HepG2 (cell line): ENCODE data around the gene CCNQ. TPM values are rescaled to one million over a fixed set of nuclear protein-coding genes. Genes with fewer than 3 reads are reported as not detected.

ENCODE experiments used
- ARNTL ChIP-seq: sonication (generic); formaldehyde crosslinking; IDR thresholded peaks from 2 replicates; pipeline ENCODE4 v1.4.0; 2020; ENCODE audit warnings: mild to moderate bottlenecking, missing genetic modification reagents
- BATF2 ChIP-seq: sonication (generic); formaldehyde crosslinking; IDR thresholded peaks from 2 replicates; pipeline ENCODE4 v1.8.0; 2022; ENCODE audit warnings: mild to moderate bottlenecking, missing genetic modification reagents, moderate library complexity
- CENPBD1 ChIP-seq: sonication (generic); formaldehyde crosslinking; IDR thresholded peaks from 2 replicates; pipeline ENCODE4 v1.8.0; 2022; ENCODE audit warnings: missing genetic modification reagents, low read depth, mild to moderate bottlenecking, borderline replicate concordance
- ELK4 ChIP-seq: sonication (generic); formaldehyde crosslinking; IDR thresholded peaks from 2 replicates; pipeline ENCODE4 v1.9.0; 2021; ENCODE audit warnings: missing genetic modification reagents, borderline replicate concordance
- ETV5 ChIP-seq: IDR thresholded peaks from 2 replicates; pipeline ENCODE4 v1.6.1; 2018; ENCODE audit warnings: missing biosample characterization, missing genetic modification reagents, inconsistent platforms, borderline replicate concordance
- JDP2 ChIP-seq: sonication (generic); formaldehyde crosslinking; IDR thresholded peaks from 2 replicates; pipeline ENCODE4 v1.8.1; 2022; ENCODE audit warnings: missing genetic modification reagents, borderline replicate concordance
- KDM4B ChIP-seq: sonication (generic); formaldehyde crosslinking; IDR thresholded peaks from 2 replicates; pipeline ENCODE4 v1.4.0; 2020; ENCODE audit warnings: missing genetic modification reagents
- MTF2 ChIP-seq: sonication (generic); formaldehyde crosslinking; IDR thresholded peaks from 2 replicates; pipeline ENCODE4 v1.5.0; 2020; ENCODE audit warnings: missing genetic modification reagents, borderline replicate concordance
- NR0B2 ChIP-seq: sonication (generic); formaldehyde crosslinking; IDR thresholded peaks from 2 replicates; pipeline ENCODE4 v1.4.0; 2020; ENCODE audit warnings: mild to moderate bottlenecking, missing genetic modification reagents
- POGZ ChIP-seq: sonication (generic); formaldehyde crosslinking; IDR thresholded peaks from 2 replicates; pipeline ENCODE4 v1.4.0; 2020; ENCODE audit warnings: mild to moderate bottlenecking, missing genetic modification reagents
- PRPF4 ChIP-seq: fragments of 200-400 bp; formaldehyde crosslinking; IDR thresholded peaks from 2 replicates; pipeline ENCODE4 v1.6.1; 2016; ENCODE audit warnings: low read length, low read depth; ENCODE audit not compliant: poor library complexity, severe bottlenecking
- TFAP4 ChIP-seq: sonication (generic); IDR thresholded peaks from 2 replicates; pipeline ENCODE4 v1.6.1; 2016; ENCODE audit warnings: low read depth, borderline replicate concordance
- ZBTB10 ChIP-seq: sonication (generic); formaldehyde crosslinking; IDR thresholded peaks from 2 replicates; pipeline ENCODE4 v1.4.0; 2020; ENCODE audit warnings: missing genetic modification reagents, borderline replicate concordance
- ZBTB8A ChIP-seq: sonication (generic); formaldehyde crosslinking; IDR thresholded peaks from 2 replicates; pipeline ENCODE4 v1.4.0; 2020; ENCODE audit warnings: mild to moderate bottlenecking, low read depth, missing genetic modification reagents, borderline replicate concordance
- ZEB1 ChIP-seq: IDR thresholded peaks from 2 replicates; pipeline ENCODE4 v1.6.1; 2012; ENCODE audit warnings: mild to moderate bottlenecking, low read depth, inconsistent platforms; ENCODE audit not compliant: insufficient replicate concordance
- ZMAT5 ChIP-seq: sonication (generic); formaldehyde crosslinking; IDR thresholded peaks from 2 replicates; pipeline ENCODE4 v1.5.0; 2020; ENCODE audit warnings: mild to moderate bottlenecking, low read depth, missing genetic modification reagents, borderline replicate concordance
- ZNF263 ChIP-seq: sonication (generic); formaldehyde crosslinking; IDR thresholded peaks from 2 replicates; pipeline ENCODE4 v1.4.0; 2020; ENCODE audit warnings: missing genetic modification reagents
- ZNF513 ChIP-seq: sonication (generic); formaldehyde crosslinking; conservative IDR thresholded peaks from 2 replicates; pipeline ENCODE4 v1.5.0; 2020; ENCODE audit warnings: missing genetic modification reagents
- ZNF549 ChIP-seq: sonication (generic); formaldehyde crosslinking; IDR thresholded peaks from 2 replicates; pipeline ENCODE4 v1.5.0; 2020; ENCODE audit warnings: missing genetic modification reagents
- ZSCAN30 ChIP-seq: sonication (generic); formaldehyde crosslinking; IDR thresholded peaks from 2 replicates; pipeline ENCODE4 v1.5.0; 2020; ENCODE audit warnings: mild to moderate bottlenecking, missing genetic modification reagents
- polyA plus RNA-seq, 8 experiments: library from polyadenylated mRNA; depleted of rRNA in 3 of 8; stranded (reverse) in 7 of 8; unstranded in 1 of 8; fragments of >200 nt; fragmentation: Illumina TruSeq in 4 of 8; extraction: Trizol in 4 of 8; gene quantifications; 2 replicates each; pipeline versions ENCODE4 v1.2.1 to v1.2.3, GENCODE V29; 2011 to 2016; ENCODE audit warnings: low read depth in 4 of 8, missing spikeins in 1 of 8, mixed read lengths in 1 of 8; ENCODE audit not compliant: insufficient read depth in 1 of 8
- total RNA-seq, 5 experiments: library from RNA; depleted of rRNA; stranded (reverse); fragments of >200 nt; fragmentation: Illumina TruSeq; extraction: Trizol; gene quantifications; 2 replicates each; pipeline ENCODE4 v1.2.3, GENCODE V29; 2016; ENCODE audit warnings: low read depth in 1 of 5

Gene CCNQ
- total and polyA plus RNA-seq, 2 of the 13 experiments (the other 11 are each of a cell fraction or from before 2014, with no cell fraction given) = 15.0 to 25.5 TPM

GRCh38 chrX:153609917-153610835 is 11.2 kb upstream of the CCNQ start (continued):
- TF ChIP-seq ZBTB8A (no peak), POGZ (CRISPR knock-in tag) (no peak), ZNF549 (CRISPR knock-in tag) (no peak), MTF2 (CRISPR knock-in tag) (no peak), ZNF263 (CRISPR knock-in tag) (peak; percentile 66), ZSCAN30 (CRISPR knock-in tag) (no peak), ZBTB10 (no peak), ZEB1 (no peak), ELK4 (CRISPR knock-in tag) (no peak), ZMAT5 (CRISPR knock-in tag) (no peak), NR0B2 (no peak), BATF2 (no peak), KDM4B (no peak), ARNTL (CRISPR knock-in tag) (no peak), ZNF513 (CRISPR knock-in tag) (no peak), ETV5 (CRISPR knock-in tag) (no peak), CENPBD1 (CRISPR knock-in tag) (no peak), PRPF4 (no peak), TFAP4 (no peak), JDP2 (CRISPR knock-in tag) (no peak)
